Keratinocyte (primary cell): Measurements from ENCODE around the gene ENO3. TPM values are rescaled to one million over a fixed set of nuclear protein-coding genes. Genes with fewer than 3 reads are reported as not detected.

Source experiments
- DNase-seq: peaks from one replicate; pipeline ENCODE4 v3.0.0-alpha.2; 2011; ENCODE audit warnings: low read depth, missing footprints, low spot score
- FAIRE-seq: peaks from 2 replicates; lab custom pipeline; 2011; peaks lifted over from hg19 to GRCh38; lab: Jason Lieb, UNC
- H2AFZ ChIP-seq: 2 replicates; pipeline ENCODE4 v1.6.0; 2012; ENCODE audit warnings: low read length, control low read depth, inconsistent platforms; ENCODE audit not compliant: control insufficient read depth
- H3K27ac ChIP-seq: 2 replicates; pipeline ENCODE4 v1.5.1; 2011; ENCODE audit warnings: low read length; ENCODE audit not compliant: control insufficient read depth, insufficient read depth
- H3K27me3 ChIP-seq: 3 replicates; pipeline ENCODE4 v1.6.0; 2011; ENCODE audit warnings: low read length; ENCODE audit not compliant: control insufficient read depth, insufficient read depth; ENCODE audit errors: extremely low read depth
- H3K36me3 ChIP-seq, 2 experiments: 2 replicates in 1 of 2; 3 replicates in 1 of 2; pipeline ENCODE4 v1.5.1; 2011; ENCODE audit warnings: low read length in 2 of 2, mild to moderate bottlenecking in 1 of 2; ENCODE audit not compliant: control insufficient read depth in 2 of 2, insufficient read depth in 2 of 2; ENCODE audit errors: extremely low read depth in 1 of 2
- H3K4me1 ChIP-seq: 3 replicates; pipeline ENCODE4 v1.5.1; 2011; ENCODE audit warnings: low read length; ENCODE audit not compliant: control insufficient read depth, insufficient read depth; ENCODE audit errors: extremely low read depth
- H3K4me2 ChIP-seq: 3 replicates; pipeline ENCODE4 v1.6.0; 2011; ENCODE audit warnings: low read depth, low read length; ENCODE audit not compliant: control insufficient read depth, insufficient read depth; ENCODE audit errors: extremely low read depth
- H3K4me3 ChIP-seq, 3 experiments: fragments of 200-600 bp in 1 of 3; sonication (generic) in 1 of 3; 2 replicates in 2 of 3; 3 replicates in 1 of 3; pipeline ENCODE4 v1.5.1; 2011 to 2016; ENCODE audit warnings: low read length in 3 of 3, mild to moderate bottlenecking in 3 of 3, control low read depth in 2 of 3, inconsistent platforms in 1 of 3, low read depth in 1 of 3, mixed read lengths in 1 of 3, mixed run types in 1 of 3, moderate library complexity in 1 of 3; ENCODE audit not compliant: control insufficient read depth in 2 of 3, insufficient read depth in 2 of 3; ENCODE audit errors: extremely low read depth in 1 of 3
- H3K79me2 ChIP-seq: 2 replicates; pipeline ENCODE4 v1.6.0; 2012; ENCODE audit warnings: low read length; ENCODE audit not compliant: control insufficient read depth, insufficient read depth
- H3K9ac ChIP-seq: 3 replicates; pipeline ENCODE4 v1.6.0; 2011; ENCODE audit warnings: low read length; ENCODE audit not compliant: control insufficient read depth, insufficient read depth; ENCODE audit errors: extremely low read depth
- H3K9me1 ChIP-seq: 3 replicates; pipeline ENCODE4 v1.6.0; 2011; ENCODE audit warnings: low read length; ENCODE audit not compliant: control insufficient read depth, insufficient read depth; ENCODE audit errors: extremely low read depth
- H3K9me3 ChIP-seq: 2 replicates; pipeline ENCODE4 v1.5.1; 2012; ENCODE audit warnings: low read depth, low read length; ENCODE audit not compliant: control insufficient read depth
- H4K20me1 ChIP-seq: 3 replicates; pipeline ENCODE4 v1.6.0; 2011; ENCODE audit warnings: low read length; ENCODE audit not compliant: control insufficient read depth, insufficient read depth; ENCODE audit errors: extremely low read depth
- EZH2 ChIP-seq: IDR thresholded peaks from one replicate; pipeline ENCODE4 v1.6.1; 2012; ENCODE audit warnings: inconsistent platforms, mild to moderate bottlenecking, low read length, moderate library complexity
- dilution Hi-C: fragments of 300-500 bp; cut with MboI; formaldehyde crosslinking; loops from one replicate; pipeline ENCODE4 v1.7.0; 2020; ENCODE audit warnings: low sequenced_read_pairs; ENCODE audit not compliant: extremely low pct_ligation_motif_present
- polyA plus RNA-seq, 5 experiments: library from polyadenylated mRNA; depleted of rRNA in 3 of 5; stranded (reverse) in 3 of 5; stranded (forward) in 1 of 5; unstranded in 1 of 5; fragments of >200 nt; gene quantifications; 1 replicate in 1 of 5; 2 replicates in 3 of 5; 3 replicates in 1 of 5; pipeline versions ENCODE4 v1.2.1 to v1.2.3, GENCODE V29; 2011 to 2012; ENCODE audit warnings: missing spikeins in 2 of 5, low read depth in 1 of 5, low replicate concordance in 1 of 5
- TF ChIP-seq, protein P1 (sequence below), 3 experiments: IDR thresholded peaks in 1 of 3; conservative IDR thresholded peaks in 1 of 3; optimal IDR thresholded peaks in 1 of 3; 2 replicates in 2 of 3; 3 replicates in 1 of 3; pipeline versions ENCODE3 to v1.5.1; 2011; ENCODE audit warnings: low read length in 3 of 3, mild to moderate bottlenecking in 3 of 3, moderate library complexity in 2 of 3, control low read depth in 1 of 3, inconsistent platforms in 1 of 3; ENCODE audit not compliant: insufficient read depth in 2 of 3; ENCODE audit errors: extremely low read depth in 1 of 3

Gene ENO3
- polyA plus RNA-seq, 1 donor (not counting 4 experiments of a cell fraction or from before 2014, with no cell fraction given): 2.4 TPM

DNA sequence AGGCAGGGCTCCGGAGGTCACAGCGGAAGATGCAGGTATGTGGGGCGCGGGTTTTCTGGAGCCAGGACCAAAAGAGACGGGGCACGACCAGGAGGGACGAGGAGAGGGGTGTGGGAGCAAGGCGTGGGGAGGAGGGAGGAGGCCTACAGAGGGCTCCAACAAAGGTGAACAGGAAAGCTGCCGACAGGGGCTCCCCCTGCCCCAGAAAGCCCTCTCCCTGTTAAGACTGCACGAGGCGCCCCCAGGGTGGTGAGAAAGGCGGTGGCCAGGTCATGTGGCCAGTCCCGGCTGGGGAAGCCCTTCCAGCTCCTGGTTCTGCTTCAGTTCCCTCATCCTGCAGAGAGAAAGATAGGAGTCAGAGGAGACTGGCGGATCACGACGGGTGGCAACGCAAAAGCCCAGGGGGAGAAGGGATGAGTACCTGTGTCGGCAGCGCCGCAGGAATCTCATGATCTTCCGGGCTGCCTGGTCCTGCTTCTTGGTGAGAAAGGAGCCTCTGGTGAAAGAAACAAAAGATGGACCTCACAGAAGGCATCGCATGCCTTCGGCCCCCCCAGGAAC lies 17.6 kb downstream of the ENO3 start:
- dilution Hi-C loops: no loop called here
- H3K27me3 ChIP-seq: no peaks in the 10 kb centered on the region
- no peaks in the 10 kb centered on the region for H4K20me1 ChIP-seq
- peaks cover 5% of the 10 kb centered on the region for H3K79me2 ChIP-seq
- TF ChIP-seq EZH2: no peak
- TF ChIP-seq, protein P1, sequence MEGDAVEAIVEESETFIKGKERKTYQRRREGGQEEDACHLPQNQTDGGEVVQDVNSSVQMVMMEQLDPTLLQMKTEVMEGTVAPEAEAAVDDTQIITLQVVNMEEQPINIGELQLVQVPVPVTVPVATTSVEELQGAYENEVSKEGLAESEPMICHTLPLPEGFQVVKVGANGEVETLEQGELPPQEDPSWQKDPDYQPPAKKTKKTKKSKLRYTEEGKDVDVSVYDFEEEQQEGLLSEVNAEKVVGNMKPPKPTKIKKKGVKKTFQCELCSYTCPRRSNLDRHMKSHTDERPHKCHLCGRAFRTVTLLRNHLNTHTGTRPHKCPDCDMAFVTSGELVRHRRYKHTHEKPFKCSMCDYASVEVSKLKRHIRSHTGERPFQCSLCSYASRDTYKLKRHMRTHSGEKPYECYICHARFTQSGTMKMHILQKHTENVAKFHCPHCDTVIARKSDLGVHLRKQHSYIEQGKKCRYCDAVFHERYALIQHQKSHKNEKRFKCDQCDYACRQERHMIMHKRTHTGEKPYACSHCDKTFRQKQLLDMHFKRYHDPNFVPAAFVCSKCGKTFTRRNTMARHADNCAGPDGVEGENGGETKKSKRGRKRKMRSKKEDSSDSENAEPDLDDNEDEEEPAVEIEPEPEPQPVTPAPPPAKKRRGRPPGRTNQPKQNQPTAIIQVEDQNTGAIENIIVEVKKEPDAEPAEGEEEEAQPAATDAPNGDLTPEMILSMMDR (optimal IDR thresholded peaks at IDR 0.05 in 1 of 3, IDR thresholded peaks at IDR 0.05 in 1 of 3, conservative IDR thresholded peaks at IDR 0.05 in 1 of 3; ENCODE audit: extremely low read depth in 1 of 3, insufficient read depth in 2 of 3, low read length in 3 of 3): no peak
- H3K36me3 ChIP-seq: peaks cover 20 to 27% of the 10 kb centered on the region in 2 experiments
- no peaks in the 10 kb centered on the region for H3K9me1 ChIP-seq
- no peaks in the 10 kb centered on the region for H3K9me3 ChIP-seq
- H2AFZ ChIP-seq: peak overlapping the region; percentile 49
- peak overlapping the region; percentile 99 for H3K27ac ChIP-seq
- H3K4me1 ChIP-seq: peaks cover 31% of the 10 kb centered on the region
- H3K4me3 ChIP-seq: peak overlapping the region; percentile 71 to 94 (median 92)
- H3K9ac ChIP-seq: peak overlapping the region; percentile 97
- H3K4me2 ChIP-seq: peak overlapping the region; percentile 95
- DNase-seq (no peak), FAIRE-seq (no peak)

DNA sequence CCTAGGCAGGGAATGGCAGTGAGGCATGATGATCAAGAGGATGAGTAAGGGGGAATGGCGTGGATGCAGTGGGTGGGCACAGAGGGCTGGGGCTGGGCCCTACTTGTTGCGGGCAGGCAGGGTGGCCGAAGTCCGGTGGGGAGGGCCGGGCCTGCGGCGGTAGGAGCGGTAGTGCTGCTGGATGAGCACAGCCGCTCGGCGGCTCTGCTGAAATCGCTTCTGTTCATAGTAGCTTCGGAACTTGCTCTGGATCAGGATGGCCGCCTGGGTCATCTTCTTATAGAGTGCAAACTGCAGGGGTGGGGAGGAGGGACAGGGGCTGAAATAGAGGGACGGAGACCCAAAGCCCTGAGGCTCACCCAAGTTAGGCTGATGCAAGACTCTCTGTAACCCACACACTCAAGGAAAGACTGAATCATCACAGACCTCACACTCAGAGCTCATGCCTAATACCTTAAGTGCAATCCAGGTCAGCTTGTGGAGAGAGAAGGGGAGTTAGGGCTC lies 18.2 kb downstream of the ENO3 start:
- dilution Hi-C loops: no loop called here
- H3K4me2 ChIP-seq: peak overlapping the region; percentile 95
- FAIRE-seq (peak; percentile 83), DNase-seq (no peak)
- TF ChIP-seq, protein P1 (optimal IDR thresholded peaks at IDR 0.05 in 1 of 3, IDR thresholded peaks at IDR 0.05 in 1 of 3, conservative IDR thresholded peaks at IDR 0.05 in 1 of 3; ENCODE audit: extremely low read depth in 1 of 3, insufficient read depth in 2 of 3, low read length in 3 of 3): no peak
- no peak for TF ChIP-seq EZH2
- H3K9ac ChIP-seq: peak overlapping the region; percentile 97
- H4K20me1 ChIP-seq: no peaks in the 10 kb centered on the region
- H3K9me1 ChIP-seq: no peaks in the 10 kb centered on the region
- H3K4me1 ChIP-seq: peaks cover 31% of the 10 kb centered on the region
- peaks cover 20 to 31% of the 10 kb centered on the region in 2 experiments for H3K36me3 ChIP-seq
- peak overlapping the region in 2 of 3 experiments; percentile 71 to 92 for H3K4me3 ChIP-seq
- no peaks in the 10 kb centered on the region for H3K9me3 ChIP-seq
- H3K27ac ChIP-seq: peak overlapping the region; percentile 99
- no peak overlapping the region for H2AFZ ChIP-seq
- H3K27me3 ChIP-seq: no peaks in the 10 kb centered on the region
- peaks cover 5% of the 10 kb centered on the region for H3K79me2 ChIP-seq
